Colonic mucosa (tissue), 4 donors: ENCODE results near the gene NSA2. TPM values are rescaled to one million over a fixed set of nuclear protein-coding genes. Genes with fewer than 3 reads are reported as not detected.
A peak's percentile ranks its signal among the peaks of the same experiment; 100 is the strongest.
"Not testable (repeated sequence)": the region's sequence is repeated elsewhere in the genome, so short reads cannot be mapped to it uniquely, and the experiment has no call there.

Source experiments
- DNase-seq: peaks from one replicate; pipeline ENCODE4 v3.0.0-alpha.2; 2020
- H3K27ac ChIP-seq: fragments of 200-600 bp; one replicate; pipeline ENCODE4 v1.8.0; 2021
- H3K27me3 ChIP-seq: fragments of 200-600 bp; one replicate; pipeline ENCODE4 v1.8.0; 2021
- H3K36me3 ChIP-seq: fragments of 200-600 bp; one replicate; pipeline ENCODE4 v1.8.0; 2021
- H3K4me1 ChIP-seq: fragments of 200-600 bp; one replicate; pipeline ENCODE4 v1.8.0; 2021; ENCODE audit warnings: mild to moderate bottlenecking
- H3K4me3 ChIP-seq: fragments of 200-600 bp; one replicate; pipeline ENCODE4 v1.8.0; 2021
- H3K9ac ChIP-seq, 2 donors: one replicate each; pipeline ENCODE4 v1.7.0; 2013; ENCODE audit warnings: control low read depth in 2 of 2, low read depth in 2 of 2, low read length in 2 of 2
- H3K9me3 ChIP-seq: fragments of 200-600 bp; one replicate; pipeline ENCODE4 v1.8.0; 2021
- CTCF ChIP-seq: fragments of 200-600 bp; IDR thresholded peaks from one replicate; pipeline ENCODE4 v1.8.0; 2022; ENCODE audit warnings: antibody characterized with exemption, mild to moderate bottlenecking
- intact Hi-C: fragments of 100-400 bp; cut with DNase I; formaldehyde crosslinking; loops from one replicate; pipeline ENCODE4 v1.14.1; 2022
- total RNA-seq, 2 donors: library from RNA; stranded (reverse); fragmentation: NEBNext Ultra II Directional in 1 of 2; extraction: Animal tissue kit (Norgen Biotek cat#: 25700) in 1 of 2; gene quantifications; one replicate each; pipeline ENCODE4 v1.2.1, GENCODE V29; 2021
- donor health status: healthy.
- donor health status: DM: no; HTN: no; CAD: no.
- donor health status: DM: no; HTN: no; CAD: no.

The NSA2 gene
- total RNA-seq, 2 donors from 2014 or later, result 55.0 to 56.9 TPM

GRCh38 chr5:74786851-74787250 lies 19.8 kb downstream of the NSA2 start:
- H3K27me3 ChIP-seq, result no peaks in the 10 kb centered on the region
- H3K4me3 ChIP-seq, result no peak overlapping the region
- no peak overlapping the region for H3K9ac ChIP-seq
- H3K9me3 ChIP-seq, result no peaks in the 10 kb centered on the region
- DNase-seq, result no peak
- intact Hi-C loops, result loop anchor here (5.0 kb wide), 1 partner anchor 115 kb away; no protein-coding TSS in a partner anchor
- TF ChIP-seq CTCF, result peak; percentile 11
- H3K4me1 ChIP-seq, result no peaks in the 10 kb centered on the region
- no peaks in the 10 kb centered on the region for H3K36me3 ChIP-seq
- no peak overlapping the region for H3K27ac ChIP-seq

- no peaks in the 10 kb centered on the region for H3K27me3 ChIP-seq
- H3K4me1 ChIP-seq, result no peaks in the 10 kb centered on the region
- no peak for DNase-seq
- intact Hi-C loops, result loop anchor here (5.0 kb wide), 1 partner anchor 115 kb away; no protein-coding TSS in a partner anchor
- no peak overlapping the region for H3K27ac ChIP-seq
- H3K9me3 ChIP-seq, result no peaks in the 10 kb centered on the region
- no peak overlapping the region for H3K4me3 ChIP-seq
- H3K9ac ChIP-seq, result no peak overlapping the region
- no peaks in the 10 kb centered on the region for H3K36me3 ChIP-seq
- TF ChIP-seq CTCF, result no peak
Measured at GRCh38 chr5:74787424-74787823, 20.4 kb downstream of the NSA2 start.

GRCh38 chr5:74791669-74792068 lies 24.6 kb downstream of the NSA2 start:
- H3K9ac ChIP-seq, H3K4me1 ChIP-seq, DNase-seq, H3K4me3 ChIP-seq, H3K36me3 ChIP-seq, H3K27ac ChIP-seq, H3K9me3 ChIP-seq, H3K27me3 ChIP-seq, intact Hi-C loops: not testable (repeated sequence)

- TF ChIP-seq CTCF, result no peak
Measured at GRCh38 chr5:74798977-74799911, 32.2 kb downstream of the NSA2 start.

GRCh38 chr5:74801197-74801596 lies 34.1 kb downstream of the NSA2 start:
- Histone ChIP-seq H3K36me3 (no peaks in the 10 kb centered on the region), H3K27ac (no peak overlapping the region), H3K4me3 (no peak overlapping the region), H3K4me1 (no peaks in the 10 kb centered on the region), H3K27me3 (no peaks in the 10 kb centered on the region), H3K9ac (no peak overlapping the region), H3K9me3 (no peaks in the 10 kb centered on the region)
- no peak for TF ChIP-seq CTCF
- DNase-seq, result no peak
- intact Hi-C loops, result no loop called here

More at GRCh38 chr5:74798977-74799911, 32.2 kb downstream of the NSA2 start:
- no peaks in the 10 kb centered on the region for H3K36me3 ChIP-seq
- no peaks in the 10 kb centered on the region for H3K9me3 ChIP-seq
- H3K9ac ChIP-seq, result no peak overlapping the region
- intact Hi-C loops, result no loop called here
- no peak for DNase-seq
- no peaks in the 10 kb centered on the region for H3K4me1 ChIP-seq
- H3K27ac ChIP-seq, result no peak overlapping the region
- H3K4me3 ChIP-seq, result no peak overlapping the region
- no peaks in the 10 kb centered on the region for H3K27me3 ChIP-seq

GRCh38 chr5:74801941-74802340 lies 34.9 kb downstream of the NSA2 start:
- Histone ChIP-seq H3K9ac (no peak overlapping the region), H3K27me3 (no peaks in the 10 kb centered on the region)

More at GRCh38 chr5:74801941-74802340, 34.9 kb downstream of the NSA2 start:
- H3K27ac ChIP-seq, result no peak overlapping the region
- H3K36me3 ChIP-seq, result no peaks in the 10 kb centered on the region
- no peak for TF ChIP-seq CTCF
- DNase-seq, result no peak
- H3K4me1 ChIP-seq, result no peaks in the 10 kb centered on the region
- H3K9me3 ChIP-seq, result no peaks in the 10 kb centered on the region
- intact Hi-C loops, result no loop called here
- H3K4me3 ChIP-seq, result no peak overlapping the region
